NOMO-1 (cell line): ENCODE measurements around the gene AKAP5.
"Not testable (repeated sequence)": the region's sequence is repeated elsewhere in the genome, so short reads cannot be mapped to it uniquely, and the experiment has no call there.

Experiments
- DNase-seq, 2 experiments: peaks; one replicate each; lab custom pipeline; 2025; ENCODE audit not compliant: unreplicated experiment in 2 of 2; lab: John Stamatoyannopoulos, UW

Gene AKAP5

GRCh38 chr14:64502456-64502855 lies 37.2 kb downstream of the AKAP5 start:
- DNase-seq: no peak

GRCh38 chr14:64502887-64503433 lies 37.7 kb downstream of the AKAP5 start:
- DNase-seq: no peak

GRCh38 chr14:64503434-64504309 lies 38.4 kb downstream of the AKAP5 start, which contains the start of gene ZBTB25:
Gene ZBTB25, minus strand, starts transcription at chr14:64503838. Its CDS starts 13,305 bp downstream, at chr14:64490533.
- DNase-seq: peak; percentile 82 to 89

- peak; percentile 75 to 88 for DNase-seq
Measured at GRCh38 chr14:64504310-64504896, 39.1 kb downstream of the AKAP5 start, which contains the start of gene ZBTB1. Gene ZBTB1, plus strand, starts transcription at chr14:64504770. Its CDS starts 16,735 bp downstream, at chr14:64521505.

GRCh38 chr14:64504897-64505794 lies 39.8 kb downstream of the AKAP5 start:
- DNase-seq: peak; percentile 80 to 89

GRCh38 chr14:64506721-64507120 lies 41.4 kb downstream of the AKAP5 start:
- peak in 1 of 2 experiments; percentile 28 for DNase-seq

GRCh38 chr14:64507376-64508156 lies 42.3 kb downstream of the AKAP5 start:
- DNase-seq: no peak

GRCh38 chr14:64508215-64508776 lies 43.0 kb downstream of the AKAP5 start:
- DNase-seq: peak; percentile 9 to 57

- no peak for DNase-seq
Measured at GRCh38 chr14:64509036-64509435, 43.7 kb downstream of the AKAP5 start.

- DNase-seq: peak; percentile 27 to 78
Measured at GRCh38 chr14:64510825-64511671, 45.7 kb downstream of the AKAP5 start.

GRCh38 chr14:64513271-64513670 lies 48.0 kb downstream of the AKAP5 start:
- DNase-seq: no peak

- no peak for DNase-seq
Measured at GRCh38 chr14:64515053-64515452, 49.8 kb downstream of the AKAP5 start.

- DNase-seq: no peak
Measured at GRCh38 chr14:64516969-64517368, 51.7 kb downstream of the AKAP5 start.

GRCh38 chr14:64517667-64518066 lies 52.4 kb downstream of the AKAP5 start:
- DNase-seq: not testable (repeated sequence)

- no peak for DNase-seq
Measured at GRCh38 chr14:64518229-64518628, 52.9 kb downstream of the AKAP5 start.

- DNase-seq: no peak
Measured at GRCh38 chr14:64520699-64521098, 55.4 kb downstream of the AKAP5 start.

GRCh38 chr14:64522591-64523355 lies 57.5 kb downstream of the AKAP5 start:
- DNase-seq: no peak
